ENCODE measurements around the gene SLC15A4. TPM values are rescaled to one million over a fixed set of nuclear protein-coding genes. Genes with fewer than 3 reads are reported as not detected.

The SLC15A4 gene
- total RNA-seq, 2 donors from 2014 or later = 116 to 165 TPM

GRCh38 chr12:128820253-128820652, 3.5 kb downstream of the SLC15A4 start:
- no peaks in the 10 kb centered on the region for H3K27me3 ChIP-seq (replicated peaks; ENCODE audit: insufficient read depth)
- H3K27ac ChIP-seq = peak overlapping the region; percentile 94 to 96
- no peak for ATAC-seq (ENCODE audit: insufficient number of reproducible peaks, low FRiP score, low read depth)
- no peaks in the 10 kb centered on the region for H3K9me3 ChIP-seq
- H3K4me3 ChIP-seq = no peak overlapping the region
- no peak for DNase-seq (ENCODE audit: low spot score)
- H3K4me1 ChIP-seq (ENCODE audit: control insufficient read depth in 1 of 2, low read depth in 2 of 2) = peaks cover 56 to 87% of the 10 kb centered on the region in 2 donors
- H3K36me3 ChIP-seq = no peaks in the 10 kb centered on the region
- TF ChIP-seq CTCF (IDR thresholded peaks at IDR 0.05) = no peak

DNA sequence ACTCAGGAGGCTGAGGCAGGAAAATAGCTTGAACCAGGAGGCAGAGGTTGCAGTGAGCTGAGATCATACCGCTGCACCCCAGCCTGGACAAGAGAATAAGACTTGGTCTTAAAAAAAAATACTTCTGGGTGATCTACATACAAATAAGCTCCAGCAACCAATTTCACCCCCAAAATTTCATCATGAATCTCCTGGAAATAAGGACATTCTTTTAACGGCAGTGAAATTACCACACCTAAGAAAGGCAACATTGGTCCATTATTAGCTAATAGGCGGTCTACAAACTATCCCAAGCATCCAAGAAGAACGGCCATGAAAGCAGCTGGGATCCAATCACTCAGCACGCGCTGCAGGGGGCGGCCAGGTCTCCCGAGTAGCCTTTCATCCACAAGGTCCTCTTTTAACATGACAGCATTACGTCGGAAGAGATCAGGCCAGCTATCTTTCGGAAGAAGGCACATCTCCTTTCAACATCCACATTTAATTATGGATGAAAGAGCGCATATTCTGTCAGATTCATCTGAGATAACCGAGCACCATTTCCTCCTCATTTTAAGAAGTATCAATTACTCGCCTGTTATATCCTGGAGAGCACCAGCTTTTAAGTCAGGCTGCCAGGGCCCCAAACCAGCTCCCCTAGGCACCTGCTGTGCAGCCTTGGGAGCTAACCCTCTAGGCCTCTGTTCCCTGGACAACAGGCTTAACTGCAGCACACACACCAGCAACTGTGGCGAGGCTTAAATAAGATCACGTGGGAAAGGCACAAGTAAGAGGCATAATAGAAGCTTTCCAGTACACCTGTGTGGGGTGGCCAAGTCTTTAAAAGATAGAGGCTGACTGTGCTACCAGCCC, 4.2 kb downstream of the SLC15A4 start:
- Histone ChIP-seq H3K27me3 (replicated peaks; ENCODE audit: insufficient read depth) (no peaks in the 10 kb centered on the region), H3K27ac (peak overlapping the region; percentile 94 to 96), H3K4me3 (no peak overlapping the region), H3K36me3 (no peaks in the 10 kb centered on the region), H3K9me3 (no peaks in the 10 kb centered on the region), H3K4me1 (ENCODE audit: control insufficient read depth in 1 of 2, low read depth in 2 of 2) (peaks cover 56 to 90% of the 10 kb centered on the region in 2 donors)
- DNase-seq (ENCODE audit: low spot score) (no peak), ATAC-seq (ENCODE audit: insufficient number of reproducible peaks, low FRiP score, low read depth) (no peak)
- TF ChIP-seq CTCF (IDR thresholded peaks at IDR 0.05) = no peak

GRCh38 chr12:128818065-128819022, 5.4 kb downstream of the SLC15A4 start:
- no peaks in the 10 kb centered on the region for H3K36me3 ChIP-seq
- H3K27me3 ChIP-seq (replicated peaks; ENCODE audit: insufficient read depth) = no peaks in the 10 kb centered on the region
- DNase-seq (ENCODE audit: low spot score) = no peak
- peaks cover 56 to 99% of the 10 kb centered on the region in 2 donors for H3K4me1 ChIP-seq (ENCODE audit: control insufficient read depth in 1 of 2, low read depth in 2 of 2)
- peak overlapping the region; percentile 94 to 96 for H3K27ac ChIP-seq
- peak overlapping the region; percentile 40 for H3K4me3 ChIP-seq
- no peaks in the 10 kb centered on the region for H3K9me3 ChIP-seq
- no peak for TF ChIP-seq CTCF (IDR thresholded peaks at IDR 0.05)
- peak; percentile 38 for ATAC-seq (ENCODE audit: insufficient number of reproducible peaks, low FRiP score, low read depth)

GRCh38 chr12:128817111-128818015, 6.4 kb downstream of the SLC15A4 start:
- ATAC-seq (ENCODE audit: insufficient number of reproducible peaks, low FRiP score, low read depth) (peak; percentile 73), DNase-seq (ENCODE audit: low spot score) (no peak)
- Histone ChIP-seq H3K27ac (peak overlapping the region; percentile 94 to 96), H3K36me3 (no peaks in the 10 kb centered on the region), H3K27me3 (replicated peaks; ENCODE audit: insufficient read depth) (no peaks in the 10 kb centered on the region), H3K4me1 (ENCODE audit: control insufficient read depth in 1 of 2, low read depth in 2 of 2) (peaks cover 50 to 100% of the 10 kb centered on the region in 2 donors), H3K9me3 (no peaks in the 10 kb centered on the region), H3K4me3 (peak overlapping the region; percentile 40)
- no peak for TF ChIP-seq CTCF (IDR thresholded peaks at IDR 0.05)
